ENCODE results near the gene MATCAP1. TPM values are rescaled to one million over a fixed set of nuclear protein-coding genes. Genes with fewer than 3 reads are reported as not detected.

The MATCAP1 gene
- total and polyA plus RNA-seq, 2 of the 8 experiments (the other 6 are each of a cell fraction or from before 2014, with no cell fraction given): 22.9 to 27.5 TPM

DNA sequence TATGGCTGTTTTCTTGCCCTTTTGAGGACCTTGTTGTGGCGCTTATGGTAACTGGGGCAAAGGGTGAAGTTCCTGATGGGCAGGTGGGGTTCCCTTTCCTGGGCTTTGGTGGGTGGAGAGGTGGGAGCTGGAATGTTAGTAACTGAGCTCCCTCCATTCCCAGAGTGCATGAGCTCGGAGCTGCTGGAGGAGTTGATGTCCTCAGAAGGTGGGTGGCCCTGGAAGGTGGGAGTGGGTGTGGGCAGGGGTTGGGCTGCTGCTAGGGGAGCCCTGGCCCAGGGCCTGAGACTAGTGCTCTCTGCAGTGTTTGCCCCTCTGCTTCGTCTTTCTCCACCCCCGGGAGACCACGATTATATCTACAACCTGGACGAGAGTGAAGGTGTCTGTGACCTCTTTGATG is 13.9 kb upstream of the MATCAP1 start:
- Histone ChIP-seq H3K36me3 (ENCODE audit: control insufficient read depth in 2 of 4, insufficient read depth in 4 of 4, low read length in 3 of 4) (peaks cover 18 to 44% (median 34%) of the 10 kb centered on the region in 4 experiments), H3K56ac (replicated peaks; ENCODE audit: insufficient read length, low read depth, low read length) (no peak overlapping the region), H4K8ac (ENCODE audit: extremely low read depth, insufficient read depth, low read length) (no peak overlapping the region), H3K79me2 (ENCODE audit: control insufficient read depth in 1 of 2, insufficient read depth in 2 of 2, low read length in 2 of 2) (peaks cover 4 to 10% of the 10 kb centered on the region in 2 experiments; a peak in 3 of 4 replicates), H4K20me1 (replicated peaks in 1 of 2; ENCODE audit: control insufficient read depth in 1 of 2, insufficient read depth in 2 of 2, low read length in 2 of 2) (peaks cover 2 to 25% of the 10 kb centered on the region in 2 experiments), H3K23me2 (ENCODE audit: low read depth, low read length) (peaks cover 9% of the 10 kb centered on the region; the same call in 1 of the 2 replicates), H4K91ac (replicated peaks; ENCODE audit: insufficient read length, low read length) (no peak overlapping the region), H3K9me3 (ENCODE audit: insufficient read depth in 2 of 2, low read depth in 1 of 2, low read length in 1 of 2) (no peaks in the 10 kb centered on the region), H2AFZ (ENCODE audit: low read length) (no peak overlapping the region), H4K5ac (ENCODE audit: insufficient read length, low read depth, low read length) (no peak overlapping the region), H3K79me1 (ENCODE audit: low read depth, low read length) (0 out of 2 replicates have a peak, but pooled peaks cover 7% of the 10 kb centered on the region), H3K9ac (replicated peaks in 1 of 4; ENCODE audit: extremely low read depth in 1 of 4, low read depth in 3 of 4, low read length in 3 of 4) (no peak overlapping the region; a peak in 1 of 7 replicates), H2BK120ac (replicated peaks; ENCODE audit: low read depth, low read length) (no peak overlapping the region), H3K4me1 (replicated peaks in 1 of 4; ENCODE audit: control insufficient read depth in 3 of 4, insufficient read depth in 4 of 4, low read length in 3 of 4) (peaks cover 0 to 17% (median 10%) of the 10 kb centered on the region in 4 experiments; a peak in 5 of 7 replicates), H3K18ac (ENCODE audit: extremely low read depth, low read length) (no peak overlapping the region), H3K27ac (ENCODE audit: low read depth, low read length) (no peak overlapping the region), H3K4me2 (ENCODE audit: insufficient read depth in 1 of 2, low read depth in 2 of 2, low read length in 2 of 2) (no peak overlapping the region; a peak in 1 of 4 replicates), H3K14ac (ENCODE audit: insufficient read length) (no peak overlapping the region), H3K23ac (ENCODE audit: insufficient read length) (no peak overlapping the region), H2BK20ac (ENCODE audit: low read length) (no peak overlapping the region), H2BK15ac (ENCODE audit: low read length) (no peak overlapping the region), H3K4ac (replicated peaks; ENCODE audit: insufficient read length, low read depth, low read length) (no peak overlapping the region), H2BK5ac (ENCODE audit: low read depth, low read length) (no peak overlapping the region), H2AK5ac (ENCODE audit: low read depth, low read length) (no peak overlapping the region), H2BK12ac (ENCODE audit: low read depth, low read length) (no peak overlapping the region), H3K4me3 (ENCODE audit: extremely low read depth in 1 of 4, insufficient read depth in 2 of 4, low read depth in 3 of 4, low read length in 4 of 4) (no peak overlapping the region), H3K27me3 (replicated peaks in 1 of 4; ENCODE audit: control insufficient read depth in 3 of 4, extremely low read depth in 1 of 4, insufficient read depth in 3 of 4, low read length in 3 of 4) (no peaks in the 10 kb centered on the region)
- 81% methylated on average over 6 of the region's 6 CpGs; no CpG with 5 or more reads in 1 of the 2 experiments for WGBS, 2 experiments (ENCODE audit: extremely low coverage in 1 of 2, insufficient coverage in 1 of 2, insufficient read length in 1 of 2, insufficient replicate concordance in 2 of 2, low coverage in 1 of 2, low lambda C conversion rate in 2 of 2, missing lambda C conversion rate in 1 of 2)
- FAIRE-seq (no peak), DNase-seq (ENCODE audit: low read depth in 1 of 2, low spot score in 2 of 2) (no peak)
- ChIA-PET POLR2A (ENCODE audit: partially characterized antibody) (interaction anchor here (0.7 to 2.2 kb wide), 15 partner anchors 8 to 254 kb away, joined by 3 to 12 read pairs (median 4); partner anchors contain the start of genes EXOC3L1, FHOD1, MATCAP1 and NOL3), CTCF (ENCODE audit: partially characterized antibody) (interaction anchor here (0.6 to 8.7 kb wide), 29 partner anchors 11 to 241 kb away, joined by 3 to 111 read pairs (median 5); partner anchors contain the start of genes EXOC3L1, MATCAP1, NOL3 and TMEM208)
- no peak for TF ChIP-seq FOSL1 (IDR thresholded peaks at IDR 0.05; ENCODE audit: insufficient read depth, low read depth, low read length)
- TF ChIP-seq POLR2A (IDR thresholded peaks at IDR 0.05; ENCODE audit: control extremely low read depth in 1 of 2, low read depth in 2 of 2, low read length in 2 of 2): no peak
- TF ChIP-seq GTF2F1 (IDR thresholded peaks at IDR 0.05; ENCODE audit: borderline replicate concordance, low read depth, low read length): no peak
